Activated CD4-positive, alpha-beta memory T cell treated with anti-CD3 and anti-CD28 coated beads for 36 hours (primary cell): ENCODE measurements around the gene ZNF22. TPM values are rescaled to one million over a fixed set of nuclear protein-coding genes. Genes with fewer than 3 reads are reported as not detected.

ENCODE experiments used
- CTCF ChIA-PET: fragments of 350-600 bp; sonication (Branson Sonifier 250); formaldehyde crosslinking; loops from one replicate; lab custom pipeline; 2021; ENCODE audit warnings: antibody characterized with exemption, inconsistent platforms; lab: Charles Lee
- POLR2A ChIA-PET: fragments of 350-600 bp; sonication (Branson Sonifier 250); formaldehyde crosslinking; loops from one replicate; lab custom pipeline; 2021; ENCODE audit warnings: antibody characterized with exemption; lab: Charles Lee
- DNase-seq: peaks from one replicate; pipeline ENCODE4 v3.0.0-alpha.2; 2020
- H3K27ac Mint-ChIP-seq: one replicate; pipeline ENCODE4 v1.8.0; 2021; ENCODE audit warnings: mixed read lengths
- H3K27me3 Mint-ChIP-seq: one replicate; pipeline ENCODE4 v1.8.0; 2021; ENCODE audit warnings: mixed read lengths
- H3K36me3 Mint-ChIP-seq: one replicate; pipeline ENCODE4 v1.8.0; 2021; ENCODE audit warnings: mixed read lengths
- H3K4me1 Mint-ChIP-seq: one replicate; pipeline ENCODE4 v1.8.0; 2021; ENCODE audit warnings: low read depth, mixed read lengths
- H3K4me3 Mint-ChIP-seq: one replicate; pipeline ENCODE4 v1.8.0; 2021; ENCODE audit warnings: mild to moderate bottlenecking, mixed read lengths
- H3K9me3 Mint-ChIP-seq: one replicate; pipeline ENCODE4 v1.8.0; 2021; ENCODE audit warnings: mixed read lengths
- intact Hi-C: fragments of 100-400 bp; cut with micrococcal nuclease; formaldehyde crosslinking; loops from one replicate; pipeline ENCODE4 v1.15.1; 2023
- total RNA-seq, 2 experiments: library from RNA; stranded (reverse); gene quantifications; one replicate each; pipeline ENCODE4 v1.2.3, GENCODE V29; 2021

Gene ZNF22
- total RNA-seq, 2 experiments from 2014 or later, result 19.3 to 19.9 TPM

- CTCF ChIA-PET, result interaction anchor here (0.5 to 0.8 kb wide), 2 partner anchors 13 to 47 kb away, joined by 3 read pairs; no protein-coding TSS in a partner anchor
- H3K27ac Mint-ChIP-seq, result no peak overlapping the region
- no peaks in the 10 kb centered on the region for H3K9me3 Mint-ChIP-seq
- peaks cover 2% of the 10 kb centered on the region for H3K4me1 Mint-ChIP-seq
- intact Hi-C loops, result no loop called here
- POLR2A ChIA-PET, result no interaction called here
- H3K4me3 Mint-ChIP-seq, result no peak overlapping the region
- no peak for DNase-seq
- H3K27me3 Mint-ChIP-seq, result no peaks in the 10 kb centered on the region
- H3K36me3 Mint-ChIP-seq, result no peaks in the 10 kb centered on the region
These were observed 21.2 kb upstream of the ZNF22 start for GRCh38 chr10:44979281-44980191.

DNA sequence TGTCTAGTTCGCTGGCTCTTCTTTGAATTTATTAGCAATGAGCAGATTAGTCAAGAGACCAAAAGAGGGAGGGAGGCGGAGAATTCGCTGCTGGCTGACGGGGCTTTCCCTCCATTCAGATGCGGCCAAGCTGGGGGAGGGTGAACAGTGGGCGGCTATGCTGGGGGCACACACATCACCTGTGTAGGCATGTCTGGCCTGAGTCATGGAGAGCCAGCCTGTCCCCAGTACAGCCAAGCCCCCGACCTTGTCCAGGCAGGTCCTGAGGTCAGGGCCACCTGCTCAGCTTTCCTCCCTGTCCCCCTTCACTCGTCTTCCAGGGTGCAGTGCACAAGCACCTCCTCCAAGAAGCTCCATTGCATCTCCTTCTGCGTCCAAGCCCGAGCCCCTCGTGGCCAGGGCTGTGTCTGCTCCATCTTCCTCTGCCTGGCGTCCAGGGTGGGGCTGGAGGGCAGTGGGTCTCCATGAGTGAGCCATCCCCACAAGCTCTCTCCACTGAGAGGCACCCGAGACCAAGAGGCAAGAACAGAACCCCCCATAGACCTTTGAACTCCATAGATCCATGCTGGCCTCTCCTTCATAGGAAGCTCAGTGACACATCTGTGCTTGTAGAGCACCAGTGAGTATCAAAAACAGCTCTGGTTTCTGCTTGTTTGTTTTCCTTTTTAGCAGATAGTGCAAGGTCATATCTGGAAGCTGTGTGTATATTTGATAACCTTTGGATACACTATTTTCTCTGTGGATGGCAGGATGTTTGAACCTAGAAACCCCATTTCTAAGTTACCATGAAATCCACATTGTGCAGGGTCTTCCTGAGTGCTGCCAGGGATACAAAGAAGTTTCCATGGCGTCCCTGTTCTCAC is 20.2 kb upstream of the ZNF22 start:
- Mint-ChIP-seq H3K4me3 (no peak overlapping the region), H3K27me3 (no peaks in the 10 kb centered on the region), H3K9me3 (no peaks in the 10 kb centered on the region), H3K4me1 (peaks cover 2% of the 10 kb centered on the region), H3K36me3 (no peaks in the 10 kb centered on the region), H3K27ac (no peak overlapping the region)
- no peak for DNase-seq
- intact Hi-C loops, result no loop called here
- POLR2A ChIA-PET, result no interaction called here
- CTCF ChIA-PET, result interaction anchor here (1.1 kb wide), 1 partner anchor 48 kb away, joined by 5 read pairs; no protein-coding TSS in a partner anchor

GRCh38 chr10:44981172-44982113 is 19.3 kb upstream of the ZNF22 start:
- Mint-ChIP-seq H3K9me3 (no peaks in the 10 kb centered on the region), H3K36me3 (no peaks in the 10 kb centered on the region), H3K27me3 (no peaks in the 10 kb centered on the region), H3K4me3 (no peak overlapping the region), H3K4me1 (no peaks in the 10 kb centered on the region), H3K27ac (no peak overlapping the region)
- intact Hi-C loops, result no loop called here
- no peak for DNase-seq
- CTCF ChIA-PET, result interaction anchor here (1.1 kb wide), 1 partner anchor 48 kb away, joined by 5 read pairs; no protein-coding TSS in a partner anchor
- POLR2A ChIA-PET, result no interaction called here

- no peaks in the 10 kb centered on the region for H3K9me3 Mint-ChIP-seq
- CTCF ChIA-PET, result no interaction called here
- POLR2A ChIA-PET, result no interaction called here
- H3K27me3 Mint-ChIP-seq, result no peaks in the 10 kb centered on the region
- intact Hi-C loops, result no loop called here
- DNase-seq, result no peak
- no peak overlapping the region for H3K27ac Mint-ChIP-seq
- H3K4me1 Mint-ChIP-seq, result no peaks in the 10 kb centered on the region
- no peak overlapping the region for H3K4me3 Mint-ChIP-seq
- H3K36me3 Mint-ChIP-seq, result no peaks in the 10 kb centered on the region
These were observed 18.6 kb upstream of the ZNF22 start for GRCh38 chr10:44982114-44982460.

- Mint-ChIP-seq H3K27ac (no peak overlapping the region), H3K36me3 (no peaks in the 10 kb centered on the region), H3K4me3 (no peak overlapping the region), H3K9me3 (no peaks in the 10 kb centered on the region), H3K4me1 (no peaks in the 10 kb centered on the region), H3K27me3 (no peaks in the 10 kb centered on the region)
- no peak for DNase-seq
- CTCF ChIA-PET, result no interaction called here
- intact Hi-C loops, result no loop called here
- POLR2A ChIA-PET, result no interaction called here
These were observed 18.2 kb upstream of the ZNF22 start for GRCh38 chr10:44982496-44982895.

GRCh38 chr10:44983066-44983894 is 17.4 kb upstream of the ZNF22 start:
- ChIA-PET CTCF (no interaction called here), POLR2A (no interaction called here)
- intact Hi-C loops, result no loop called here
- no peak overlapping the region for H3K4me3 Mint-ChIP-seq
- no peaks in the 10 kb centered on the region for H3K36me3 Mint-ChIP-seq
- H3K4me1 Mint-ChIP-seq, result no peaks in the 10 kb centered on the region
- no peak overlapping the region for H3K27ac Mint-ChIP-seq
- H3K9me3 Mint-ChIP-seq, result no peaks in the 10 kb centered on the region
- DNase-seq, result no peak
- no peaks in the 10 kb centered on the region for H3K27me3 Mint-ChIP-seq

DNA sequence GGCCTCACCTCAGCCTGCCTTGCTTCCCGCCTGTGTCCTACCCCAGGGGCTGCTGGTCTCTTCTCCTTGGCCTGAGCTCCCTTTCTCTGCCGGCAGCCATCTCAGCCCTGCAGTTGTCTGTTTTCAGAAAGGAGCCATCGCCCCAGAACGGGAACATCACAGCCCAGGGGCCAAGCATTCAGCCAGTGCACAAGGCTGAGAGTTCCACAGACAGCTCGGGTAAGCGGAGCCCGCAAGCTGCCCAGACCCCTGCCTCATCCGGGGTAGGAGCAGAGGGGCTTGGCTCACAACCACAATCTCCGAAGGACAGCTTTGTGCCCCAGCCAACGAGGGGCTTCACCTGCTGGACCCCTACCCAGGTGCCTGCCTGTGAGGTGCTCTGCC is 16.8 kb upstream of the ZNF22 start:
- peaks cover 2% of the 10 kb centered on the region for H3K27me3 Mint-ChIP-seq
- intact Hi-C loops, result no loop called here
- no peak overlapping the region for H3K27ac Mint-ChIP-seq
- no peak for DNase-seq
- POLR2A ChIA-PET, result no interaction called here
- no peaks in the 10 kb centered on the region for H3K9me3 Mint-ChIP-seq
- no peaks in the 10 kb centered on the region for H3K36me3 Mint-ChIP-seq
- no peak overlapping the region for H3K4me3 Mint-ChIP-seq
- H3K4me1 Mint-ChIP-seq, result no peaks in the 10 kb centered on the region
- CTCF ChIA-PET, result no interaction called here

DNA sequence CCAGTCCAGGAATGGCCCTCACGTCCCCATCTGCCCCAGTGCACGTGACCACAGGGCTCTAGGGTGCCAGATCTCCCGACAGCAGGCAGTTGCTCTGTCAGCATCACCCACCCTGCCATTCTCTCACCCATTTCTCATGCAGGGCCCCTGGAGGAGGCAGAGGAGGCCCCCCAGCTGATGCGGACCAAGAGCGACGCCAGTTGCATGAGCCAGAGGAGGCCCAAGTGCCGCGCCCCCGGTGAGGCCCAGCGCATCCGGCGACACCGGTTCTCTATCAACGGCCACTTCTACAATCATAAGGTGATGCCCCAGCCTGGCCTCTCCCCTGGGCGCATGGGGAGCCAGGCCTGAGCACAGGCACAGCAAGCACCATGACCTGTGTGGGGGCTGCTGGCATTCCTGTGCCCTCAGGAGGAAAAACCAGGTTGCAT is 16.0 kb upstream of the ZNF22 start:
- H3K27ac Mint-ChIP-seq, result no peak overlapping the region
- H3K4me1 Mint-ChIP-seq, result no peaks in the 10 kb centered on the region
- H3K36me3 Mint-ChIP-seq, result no peaks in the 10 kb centered on the region
- CTCF ChIA-PET, result interaction anchor here (1.1 kb wide), 1 partner anchor 52 kb away, joined by 3 read pairs; no protein-coding TSS in a partner anchor
- no peak overlapping the region for H3K4me3 Mint-ChIP-seq
- peaks cover 2% of the 10 kb centered on the region for H3K27me3 Mint-ChIP-seq
- H3K9me3 Mint-ChIP-seq, result no peaks in the 10 kb centered on the region
- POLR2A ChIA-PET, result no interaction called here
- DNase-seq, result no peak
- intact Hi-C loops, result no loop called here

DNA sequence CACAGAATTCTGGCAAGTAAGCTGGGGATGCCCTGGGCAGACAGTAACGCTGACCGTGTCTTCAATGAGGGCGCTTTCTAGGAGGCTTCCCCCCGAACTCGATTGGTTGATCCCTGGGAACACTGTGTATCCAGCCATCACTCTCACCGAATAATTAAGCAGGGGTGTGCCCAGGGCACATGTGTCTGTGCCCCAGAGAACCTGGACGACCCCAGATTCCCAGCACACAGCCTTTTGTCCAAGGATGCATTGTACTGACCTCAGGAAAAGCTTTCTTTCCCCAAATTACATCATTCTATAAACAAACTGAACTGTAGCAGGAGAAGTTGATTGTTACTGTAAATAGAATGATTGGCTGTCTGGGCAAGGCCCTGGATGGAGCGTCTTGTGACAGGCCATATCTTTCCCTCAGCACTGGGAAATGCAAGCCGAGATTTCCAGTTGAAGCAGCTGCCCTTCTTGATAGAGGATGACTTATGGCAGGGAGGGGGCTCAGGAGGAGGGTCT is 15.5 kb upstream of the ZNF22 start:
- Mint-ChIP-seq H3K4me3 (no peak overlapping the region), H3K27ac (no peak overlapping the region), H3K4me1 (no peaks in the 10 kb centered on the region), H3K36me3 (no peaks in the 10 kb centered on the region), H3K9me3 (no peaks in the 10 kb centered on the region), H3K27me3 (peaks cover 2% of the 10 kb centered on the region)
- CTCF ChIA-PET, result interaction anchor here (1.1 kb wide), 1 partner anchor 52 kb away, joined by 3 read pairs; no protein-coding TSS in a partner anchor
- intact Hi-C loops, result no loop called here
- POLR2A ChIA-PET, result no interaction called here
- no peak for DNase-seq

DNA sequence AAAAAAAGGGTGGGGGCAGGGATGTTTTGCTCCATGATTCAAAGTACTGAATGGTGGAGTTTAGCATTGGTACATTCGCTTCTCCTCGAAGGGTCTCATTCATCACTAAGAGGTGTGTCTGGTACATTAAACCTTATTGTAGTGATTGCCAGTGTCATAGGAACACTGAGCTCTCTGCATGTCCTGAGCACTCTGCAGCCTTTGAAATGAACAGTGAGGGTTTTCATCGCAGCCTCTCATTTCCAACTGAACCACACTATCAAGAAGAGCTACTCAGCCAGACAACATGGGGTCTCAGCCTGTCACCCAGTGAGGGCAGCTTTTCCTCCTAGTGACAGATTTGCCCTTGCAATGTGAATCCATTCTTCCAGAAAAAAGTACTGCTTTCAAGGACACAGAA is 14.5 kb upstream of the ZNF22 start:
- CTCF ChIA-PET, result no interaction called here
- no peak for DNase-seq
- Mint-ChIP-seq H3K27me3 (peaks cover 2% of the 10 kb centered on the region), H3K9me3 (no peaks in the 10 kb centered on the region), H3K4me1 (no peaks in the 10 kb centered on the region), H3K27ac (no peak overlapping the region), H3K4me3 (no peak overlapping the region), H3K36me3 (no peaks in the 10 kb centered on the region)
- intact Hi-C loops, result no loop called here
- POLR2A ChIA-PET, result no interaction called here

DNA sequence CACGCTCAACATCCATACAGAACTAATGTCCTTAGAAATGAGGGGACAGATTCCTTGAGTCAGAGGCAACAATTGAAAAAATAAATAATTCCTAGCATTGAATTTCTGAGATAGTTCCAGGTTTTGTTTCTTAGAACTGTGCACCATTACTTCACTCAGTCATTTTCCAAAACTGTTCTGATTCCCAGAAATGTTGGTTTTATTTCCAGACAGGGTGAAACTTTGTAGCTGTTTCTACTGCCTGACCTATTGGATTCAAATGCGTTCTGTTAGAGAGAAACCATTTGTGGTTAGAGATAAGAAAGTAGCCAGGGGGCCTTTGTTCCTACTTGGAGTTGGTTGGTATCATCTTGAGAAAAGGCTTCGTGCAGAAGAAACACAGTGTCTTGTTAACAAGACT is 14.1 kb upstream of the ZNF22 start:
- no peak for DNase-seq
- Mint-ChIP-seq H3K9me3 (no peaks in the 10 kb centered on the region), H3K4me1 (no peaks in the 10 kb centered on the region), H3K27ac (no peak overlapping the region), H3K4me3 (no peak overlapping the region), H3K27me3 (peaks cover 2% of the 10 kb centered on the region), H3K36me3 (no peaks in the 10 kb centered on the region)
- POLR2A ChIA-PET, result no interaction called here
- intact Hi-C loops, result no loop called here
- CTCF ChIA-PET, result no interaction called here
